ENCODE measurements around the gene FCER1G. TPM values are rescaled to one million over a fixed set of nuclear protein-coding genes. Genes with fewer than 3 reads are reported as not detected.

The FCER1G gene
- total and polyA plus RNA-seq, 2 experiments from 2014 or later: 4.3 to 4.8 TPM

GRCh38 chr1:161218301-161219077 lies 3.4 kb downstream of the FCER1G start:
- Histone ChIP-seq H4K20me1 (ENCODE audit: insufficient read depth, poor library complexity, severe bottlenecking) (no peaks in the 10 kb centered on the region), H3K9me3 (ENCODE audit: low read depth) (no peaks in the 10 kb centered on the region), H3K27me3 (no peaks in the 10 kb centered on the region), H3K9me2 (replicated peaks; ENCODE audit: insufficient read depth) (no peaks in the 10 kb centered on the region), H2AFZ (no peak overlapping the region), H3K4me3 (no peak overlapping the region), H3K36me3 (replicated peaks; ENCODE audit: insufficient read depth, low read depth) (peaks cover 3% of the 10 kb centered on the region), H3K27ac (peak overlapping the region; percentile 93), H3K4me2 (no peak overlapping the region), H3K79me2 (no peaks in the 10 kb centered on the region), H3K4me1 (ENCODE audit: insufficient read depth) (peaks cover 27% of the 10 kb centered on the region)
- TF ChIP-seq EZH2phosphoT487 (IDR thresholded peaks at IDR 0.05; ENCODE audit: low read depth, severe bottlenecking, unreplicated experiment) (no peak), CTCF (IDR thresholded peaks at IDR 0.05; ENCODE audit: poor library complexity) (no peak), EZH2 (IDR thresholded peaks at IDR 0.05; ENCODE audit: borderline replicate concordance) (no peak)
- DNase-seq (ENCODE audit: low spot score): no peak
- 49% methylated on average over 7 of the region's 8 CpGs for WGBS (ENCODE audit: low lambda C conversion rate, missing lambda C conversion rate)

- TF ChIP-seq EZH2phosphoT487 (IDR thresholded peaks at IDR 0.05; ENCODE audit: low read depth, severe bottlenecking, unreplicated experiment) (no peak), EZH2 (IDR thresholded peaks at IDR 0.05; ENCODE audit: borderline replicate concordance) (no peak), CTCF (IDR thresholded peaks at IDR 0.05; ENCODE audit: poor library complexity) (no peak)
- H3K4me3 ChIP-seq: no peak overlapping the region
- peaks cover 27% of the 10 kb centered on the region for H3K4me1 ChIP-seq (ENCODE audit: insufficient read depth)
- H3K79me2 ChIP-seq: no peaks in the 10 kb centered on the region
- peak overlapping the region; percentile 93 for H3K27ac ChIP-seq
- no peaks in the 10 kb centered on the region for H4K20me1 ChIP-seq (ENCODE audit: insufficient read depth, poor library complexity, severe bottlenecking)
- no peaks in the 10 kb centered on the region for H3K9me2 ChIP-seq (replicated peaks; ENCODE audit: insufficient read depth)
- DNase-seq (ENCODE audit: low spot score): no peak
- 84% methylated on average over 5 of the region's 5 CpGs for WGBS (ENCODE audit: low lambda C conversion rate, missing lambda C conversion rate)
- no peaks in the 10 kb centered on the region for H3K27me3 ChIP-seq
- H3K9me3 ChIP-seq (ENCODE audit: low read depth): no peaks in the 10 kb centered on the region
- H3K4me2 ChIP-seq: no peak overlapping the region
- no peak overlapping the region for H2AFZ ChIP-seq
- no peaks in the 10 kb centered on the region for H3K36me3 ChIP-seq (replicated peaks; ENCODE audit: insufficient read depth, low read depth)
Measured at GRCh38 chr1:161219078-161219892, 4.2 kb downstream of the FCER1G start.

- Histone ChIP-seq H4K20me1 (ENCODE audit: insufficient read depth, poor library complexity, severe bottlenecking) (no peaks in the 10 kb centered on the region), H3K4me3 (no peak overlapping the region), H3K4me2 (no peak overlapping the region), H3K9me3 (ENCODE audit: low read depth) (no peaks in the 10 kb centered on the region), H3K9me2 (replicated peaks; ENCODE audit: insufficient read depth) (no peaks in the 10 kb centered on the region), H3K36me3 (replicated peaks; ENCODE audit: insufficient read depth, low read depth) (no peaks in the 10 kb centered on the region), H3K4me1 (ENCODE audit: insufficient read depth) (peaks cover 27% of the 10 kb centered on the region), H2AFZ (no peak overlapping the region), H3K27me3 (no peaks in the 10 kb centered on the region), H3K27ac (peak overlapping the region; percentile 63), H3K79me2 (no peaks in the 10 kb centered on the region)
- WGBS (ENCODE audit: low lambda C conversion rate, missing lambda C conversion rate): 56% methylated on average over 5 of the region's 5 CpGs
- TF ChIP-seq EZH2 (IDR thresholded peaks at IDR 0.05; ENCODE audit: borderline replicate concordance) (no peak), EZH2phosphoT487 (IDR thresholded peaks at IDR 0.05; ENCODE audit: low read depth, severe bottlenecking, unreplicated experiment) (no peak), CTCF (IDR thresholded peaks at IDR 0.05; ENCODE audit: poor library complexity) (no peak)
- DNase-seq (ENCODE audit: low spot score): no peak
Measured at GRCh38 chr1:161220002-161220401, 4.9 kb downstream of the FCER1G start.

Data from hepatocyte (in vitro differentiated cells).